Cardiac fibroblast (primary cell): ENCODE measurements around the gene BEND7.
A peak's percentile ranks its signal among the peaks of the same experiment; 100 is the strongest.

Experiments used
- DNase-seq, 2 donors: peaks; one replicate each; pipeline versions ENCODE4 v3.0.0 to v3.0.0-alpha.2; 2010; ENCODE audit warnings: low read depth in 2 of 2
- H3K4me3 ChIP-seq, 2 donors: replicated peaks in 1 of 2; 1 replicate in 1 of 2; 2 replicates in 1 of 2; pipeline ENCODE4 v1.5.1; 2011; ENCODE audit warnings: low read depth in 2 of 2, low read length in 2 of 2, mild to moderate bottlenecking in 2 of 2, moderate library complexity in 1 of 2
- CTCF ChIP-seq: IDR thresholded peaks from one replicate; pipeline ENCODE4 v1.5.1; 2011; ENCODE audit warnings: low read depth, mild to moderate bottlenecking, low read length, inconsistent platforms

BEND7 gene

GRCh38 chr10:13525663-13526062 is 3.2 kb downstream of the BEND7 start:
- no peak for DNase-seq
- H3K4me3 ChIP-seq = no peak overlapping the region
- no peak for TF ChIP-seq CTCF

GRCh38 chr10:13521026-13521425 is 7.8 kb downstream of the BEND7 start:
- no peak for TF ChIP-seq CTCF
- no peak for DNase-seq
- H3K4me3 ChIP-seq = no peak overlapping the region

GRCh38 chr10:13520194-13520593 is 8.6 kb downstream of the BEND7 start:
- H3K4me3 ChIP-seq = no peak overlapping the region
- no peak for TF ChIP-seq CTCF
- DNase-seq = no peak

GRCh38 chr10:13518076-13518692 is 10.6 kb downstream of the BEND7 start:
- TF ChIP-seq CTCF = peak; percentile 58
- DNase-seq = peak; percentile 33 to 37
- no peak overlapping the region for H3K4me3 ChIP-seq

- no peak for TF ChIP-seq CTCF
- no peak for DNase-seq
- H3K4me3 ChIP-seq = no peak overlapping the region
Observed at GRCh38 chr10:13517675-13518074, 11.1 kb downstream of the BEND7 start.

GRCh38 chr10:13516176-13516575 is 12.6 kb downstream of the BEND7 start:
- no peak for DNase-seq
- no peak for TF ChIP-seq CTCF
- no peak overlapping the region for H3K4me3 ChIP-seq

- no peak for DNase-seq
- TF ChIP-seq CTCF = no peak
- H3K4me3 ChIP-seq = no peak overlapping the region
Observed at GRCh38 chr10:13515467-13515866, 13.3 kb downstream of the BEND7 start.
